Activated CD4-positive, alpha-beta T cell treated with anti-CD3 and anti-CD28 coated beads, Interleukin-10, Interleukin-2, amounts not matched to agents 100 ng/mL and 50 ng/mL, durations not matched to agents 16 hours and 8 hours (primary cell): ENCODE measurements around the gene SRP68.
"Not testable (repeated sequence)": the region's sequence is repeated elsewhere in the genome, so short reads cannot be mapped to it uniquely, and the experiment has no call there.

Experiments
- DNase-seq: peaks from one replicate; pipeline ENCODE4 v3.0.0-alpha.2; 2020

The SRP68 gene

DNA sequence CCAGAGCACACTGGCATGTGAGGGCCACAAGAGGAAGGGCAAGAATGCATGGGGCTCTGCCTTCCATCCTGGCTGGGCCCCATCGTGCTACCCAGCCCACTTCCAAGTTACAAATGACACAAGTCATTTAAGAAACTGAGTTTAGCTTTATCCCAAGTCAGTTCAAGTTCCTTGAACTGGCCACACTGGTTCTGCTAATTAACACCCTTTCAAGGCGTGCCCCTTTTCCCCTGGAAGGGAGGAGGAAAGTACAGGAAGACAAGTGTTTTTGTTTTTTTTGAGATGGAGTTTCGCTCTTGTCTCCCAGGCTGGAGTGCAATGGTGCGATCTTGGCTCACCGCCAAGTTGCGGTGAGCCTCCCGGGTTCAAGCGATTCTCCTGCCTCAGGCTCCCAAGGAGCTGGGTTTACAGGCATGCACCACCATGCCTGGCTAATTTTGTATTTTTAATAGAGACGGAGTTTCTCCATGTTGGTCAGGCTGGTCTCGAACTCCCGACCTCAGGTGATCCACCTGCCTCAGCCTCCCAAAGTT, 27.8 kb downstream of the SRP68 start:
- DNase-seq = not testable (repeated sequence)

DNA sequence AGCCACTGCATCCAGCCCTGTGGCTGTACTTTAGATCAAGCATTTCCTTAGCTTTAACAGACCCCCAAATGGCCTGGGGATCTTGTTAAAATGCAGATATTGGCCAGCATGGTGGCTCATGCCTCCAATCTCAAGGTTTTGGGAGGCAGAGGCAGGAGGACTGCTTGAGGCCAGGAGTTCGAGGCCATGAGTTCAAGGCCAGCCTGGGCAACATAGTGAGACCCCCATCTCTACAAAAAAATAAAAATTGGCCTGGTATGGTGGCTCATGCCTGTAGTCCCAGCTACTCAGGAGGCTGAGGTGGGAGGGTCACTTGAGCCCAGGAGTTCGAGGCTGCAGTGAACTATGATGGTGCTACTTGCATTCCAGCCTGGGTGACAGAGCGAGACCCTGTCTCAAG, 29.4 kb downstream of the SRP68 start:
- not testable (repeated sequence) for DNase-seq

DNA sequence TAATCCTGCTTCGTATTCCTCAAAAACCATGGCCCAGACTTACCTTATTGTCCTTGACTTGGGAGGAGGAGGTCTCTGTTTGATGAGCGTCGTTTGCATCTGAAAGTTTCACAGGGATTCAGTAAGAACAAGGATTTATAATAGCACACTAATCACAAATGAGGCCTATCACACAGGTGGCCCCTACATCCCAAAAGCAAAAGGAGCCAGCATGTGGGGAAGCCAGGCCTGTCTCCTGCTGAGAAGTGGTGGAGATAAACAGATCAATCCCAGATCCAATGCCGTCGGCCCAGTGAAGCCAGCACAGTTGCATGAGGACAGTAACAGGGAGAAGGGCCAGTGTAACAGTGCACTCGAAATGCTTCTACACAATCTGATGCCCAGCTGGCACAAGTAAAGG, 31.9 kb downstream of the SRP68 start:
- no peak for DNase-seq

- DNase-seq = no peak
Measured at GRCh38 chr17:76039121-76039520, 33.2 kb downstream of the SRP68 start.

DNA sequence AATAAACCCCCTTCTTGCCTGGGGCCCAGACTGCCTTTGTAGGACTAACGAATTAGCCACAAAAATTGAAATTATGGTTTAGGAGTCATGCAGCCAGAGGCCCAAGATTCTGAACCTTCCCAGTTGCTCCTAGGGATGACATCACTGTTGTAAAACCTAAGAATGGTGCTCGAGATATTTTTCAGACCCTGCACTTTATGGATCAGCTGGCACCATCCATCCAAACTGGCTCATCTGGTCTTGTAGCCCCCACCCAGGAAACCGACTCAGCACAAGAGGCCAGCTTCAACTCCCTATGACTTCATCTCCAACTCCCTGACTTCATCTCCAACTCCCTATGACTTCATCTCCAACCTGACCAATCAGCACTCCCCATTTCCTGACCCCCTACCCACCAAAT, 34.3 kb downstream of the SRP68 start:
- DNase-seq = no peak

- no peak for DNase-seq
Measured at GRCh38 chr17:76036497-76037261, 35.6 kb downstream of the SRP68 start.

DNA sequence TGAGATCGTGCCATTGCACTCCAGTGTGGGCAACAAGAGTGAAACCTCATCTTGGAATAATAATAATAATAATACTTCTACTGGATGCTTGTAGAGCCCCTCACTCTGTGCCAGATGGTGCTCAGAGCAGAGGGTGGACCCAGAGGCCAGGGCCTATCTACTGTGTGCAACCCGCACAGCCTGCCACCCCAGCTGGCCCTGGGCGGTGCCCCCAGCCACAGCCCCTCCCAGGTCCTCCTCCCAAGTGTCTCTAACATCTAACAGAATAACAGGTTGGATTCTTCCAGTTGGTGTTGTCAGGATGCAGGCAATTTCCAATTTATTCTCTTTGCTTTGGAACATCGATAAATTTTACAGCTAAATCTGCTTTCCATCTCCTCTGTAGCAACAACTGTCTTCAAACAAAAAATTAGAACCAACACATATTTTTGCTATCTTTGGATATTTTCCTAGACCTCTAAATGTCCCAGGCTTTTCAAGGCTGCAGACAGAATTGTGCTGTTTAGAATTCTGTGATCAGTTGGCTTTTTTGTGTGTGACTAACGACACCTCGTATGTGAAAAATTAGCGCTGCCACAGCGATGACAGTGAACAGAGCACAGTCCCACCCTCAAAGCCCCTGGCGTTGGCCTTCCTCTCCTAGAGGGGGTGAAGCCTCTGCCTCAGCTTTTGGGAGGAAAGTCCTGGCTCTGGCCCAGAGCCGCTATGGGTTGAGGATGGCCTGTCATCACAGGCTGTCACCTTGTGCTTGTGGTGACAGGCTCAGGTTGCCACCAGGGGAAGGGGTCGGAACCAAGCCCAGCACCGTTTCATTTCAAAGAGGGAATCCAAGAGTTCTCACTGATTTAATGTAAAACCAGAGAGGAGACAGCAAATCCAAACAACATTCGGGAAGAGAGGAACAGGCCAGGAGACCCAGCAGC, 37.6 kb downstream of the SRP68 start:
- DNase-seq = no peak

GRCh38 chr17:76033139-76033538, 39.2 kb downstream of the SRP68 start:
- no peak for DNase-seq

DNA sequence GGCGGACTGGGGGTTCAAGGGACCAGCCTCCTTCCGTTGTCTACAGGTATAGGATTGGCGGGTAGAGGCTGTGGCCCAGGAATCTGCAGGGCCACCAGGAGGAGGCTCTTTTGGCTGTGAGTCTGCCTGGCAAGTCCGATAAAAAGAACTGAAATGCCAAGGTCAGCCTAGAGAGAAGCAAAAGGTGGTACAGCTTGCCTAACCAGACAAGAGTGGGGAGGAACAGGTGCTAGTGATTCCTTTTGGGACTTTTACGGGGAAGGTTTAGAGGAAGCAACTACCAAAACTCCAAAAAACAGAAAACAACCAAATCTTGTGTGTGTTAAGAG, 39.6 kb downstream of the SRP68 start:
- no peak for DNase-seq

DNA sequence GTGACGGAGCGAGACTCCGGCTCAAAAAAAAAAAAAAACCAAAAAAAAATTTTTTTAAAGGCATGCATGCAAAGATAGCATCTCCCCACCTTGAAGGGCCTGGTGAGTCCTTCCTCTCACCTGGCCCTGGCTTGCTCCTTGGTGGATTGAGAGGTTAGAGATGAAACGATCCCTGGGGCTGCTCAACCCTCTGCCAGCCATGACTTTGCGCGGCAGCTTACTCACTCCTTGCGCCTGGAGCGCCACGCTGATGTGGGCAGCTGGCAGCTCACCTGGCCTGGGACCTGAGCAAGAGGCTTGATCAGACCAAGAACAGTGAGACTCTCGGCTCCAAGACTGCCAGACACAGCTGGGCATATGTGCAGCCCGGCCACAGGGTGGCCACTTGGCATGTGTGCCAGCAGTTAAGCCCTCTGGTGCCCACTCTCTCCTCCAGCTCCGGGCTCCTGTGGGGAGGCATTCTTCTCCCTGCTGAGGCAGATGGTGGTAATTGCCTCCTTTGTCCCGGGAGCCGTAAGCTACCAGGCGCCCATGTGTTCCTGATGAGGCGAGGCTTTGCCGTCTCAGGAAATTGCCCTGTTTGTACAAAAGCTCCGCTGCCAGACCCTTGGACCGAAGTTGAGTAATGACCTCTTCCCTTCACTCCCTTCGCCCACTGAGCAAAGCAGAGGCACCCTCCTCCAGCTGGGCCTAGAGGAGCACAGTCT, 40.1 kb downstream of the SRP68 start:
- no peak for DNase-seq

- no peak for DNase-seq
Measured at GRCh38 chr17:76027159-76027839, 45.0 kb downstream of the SRP68 start, which contains the start of gene EVPL. TSS of gene EVPL (minus strand) at chr17:76027306. CDS start at chr17:76027198, 108 bp downstream.

- DNase-seq = no peak
Measured at GRCh38 chr17:76026714-76027158, 45.6 kb downstream of the SRP68 start.

- DNase-seq = no peak
Measured at GRCh38 chr17:76025294-76025693, 47.0 kb downstream of the SRP68 start.

DNA sequence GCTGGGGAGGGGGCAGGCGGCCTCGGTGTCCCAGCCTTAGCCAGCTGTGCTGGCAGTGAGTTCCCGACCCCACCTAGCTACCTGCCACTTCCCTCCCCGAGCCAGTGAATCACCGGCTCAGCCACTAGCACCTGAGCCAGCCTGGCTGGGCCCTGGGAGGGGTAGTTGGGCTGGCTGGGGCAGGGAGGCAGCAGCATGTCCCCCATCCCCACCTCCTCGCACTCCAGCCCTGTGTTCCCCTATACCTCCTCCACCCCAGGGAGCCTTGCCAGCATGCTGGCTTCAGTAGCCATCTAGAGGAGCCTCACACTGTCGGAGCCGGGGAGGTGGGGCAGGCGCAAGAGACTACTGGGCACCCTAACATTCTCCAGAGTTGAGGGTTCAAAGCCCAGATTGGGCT, 48.0 kb downstream of the SRP68 start:
- no peak for DNase-seq

- DNase-seq = no peak
Measured at GRCh38 chr17:76023900-76024237, 48.4 kb downstream of the SRP68 start.

DNA sequence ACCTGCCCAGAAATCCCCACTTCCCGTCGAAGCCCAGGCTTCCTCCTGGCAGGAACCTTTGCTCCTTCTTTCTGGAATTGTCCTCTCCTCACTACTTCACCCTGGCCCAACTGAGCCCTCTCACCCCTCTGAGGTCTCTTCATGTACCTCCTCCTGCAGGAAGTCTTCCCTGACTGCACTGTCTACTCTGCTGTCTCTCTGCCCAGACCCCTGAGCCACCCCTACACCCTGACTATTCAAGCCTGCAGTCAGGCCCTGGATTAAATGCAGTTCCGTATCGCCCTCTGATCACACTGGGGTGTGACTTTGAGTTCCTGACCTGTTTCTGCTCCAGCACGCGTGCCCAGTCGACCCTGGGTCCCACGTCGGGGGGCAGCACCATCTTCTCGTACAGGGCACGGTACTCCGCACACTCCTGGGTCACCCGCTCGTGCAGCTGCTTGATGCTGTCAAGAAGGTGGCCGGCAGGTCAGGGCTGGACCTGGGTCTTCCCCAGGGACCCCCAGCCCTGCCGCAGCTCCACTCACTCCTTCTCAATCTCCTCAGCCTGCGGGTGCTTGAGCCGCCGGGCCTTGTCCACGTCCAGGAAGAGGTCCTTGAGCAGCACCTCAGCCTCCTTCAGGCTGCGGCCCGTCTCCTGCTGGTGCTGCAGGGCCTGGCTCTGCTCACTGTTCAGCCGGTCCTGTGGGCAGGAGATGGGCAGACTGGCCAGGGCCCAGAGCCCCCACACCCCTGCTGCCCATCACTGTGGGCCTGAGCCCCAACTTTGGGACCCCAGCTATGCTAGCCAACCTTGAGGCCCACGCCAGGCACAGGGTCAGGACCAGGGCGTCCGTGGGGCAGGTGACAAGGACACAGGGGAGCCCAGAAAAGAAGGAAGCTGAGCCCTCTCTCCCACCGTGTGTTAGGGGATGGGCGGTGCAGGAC, 49.1 kb downstream of the SRP68 start:
- DNase-seq = no peak

- no peak for DNase-seq
Measured at GRCh38 chr17:76022285-76022684, 50.0 kb downstream of the SRP68 start.

GRCh38 chr17:76019833-76020467, 52.4 kb downstream of the SRP68 start:
- no peak for DNase-seq

- no peak for DNase-seq
Measured at GRCh38 chr17:76018801-76019200, 53.5 kb downstream of the SRP68 start.

- DNase-seq = no peak
Measured at GRCh38 chr17:76018340-76018680, 54.0 kb downstream of the SRP68 start.
